ENCODE measurements around the gene BCL2L13.

- TF ChIP-seq, protein P1, sequence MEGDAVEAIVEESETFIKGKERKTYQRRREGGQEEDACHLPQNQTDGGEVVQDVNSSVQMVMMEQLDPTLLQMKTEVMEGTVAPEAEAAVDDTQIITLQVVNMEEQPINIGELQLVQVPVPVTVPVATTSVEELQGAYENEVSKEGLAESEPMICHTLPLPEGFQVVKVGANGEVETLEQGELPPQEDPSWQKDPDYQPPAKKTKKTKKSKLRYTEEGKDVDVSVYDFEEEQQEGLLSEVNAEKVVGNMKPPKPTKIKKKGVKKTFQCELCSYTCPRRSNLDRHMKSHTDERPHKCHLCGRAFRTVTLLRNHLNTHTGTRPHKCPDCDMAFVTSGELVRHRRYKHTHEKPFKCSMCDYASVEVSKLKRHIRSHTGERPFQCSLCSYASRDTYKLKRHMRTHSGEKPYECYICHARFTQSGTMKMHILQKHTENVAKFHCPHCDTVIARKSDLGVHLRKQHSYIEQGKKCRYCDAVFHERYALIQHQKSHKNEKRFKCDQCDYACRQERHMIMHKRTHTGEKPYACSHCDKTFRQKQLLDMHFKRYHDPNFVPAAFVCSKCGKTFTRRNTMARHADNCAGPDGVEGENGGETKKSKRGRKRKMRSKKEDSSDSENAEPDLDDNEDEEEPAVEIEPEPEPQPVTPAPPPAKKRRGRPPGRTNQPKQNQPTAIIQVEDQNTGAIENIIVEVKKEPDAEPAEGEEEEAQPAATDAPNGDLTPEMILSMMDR (conservative IDR thresholded peaks at IDR 0.05 in 1 of 2, IDR thresholded peaks at IDR 0.05 in 1 of 2; ENCODE audit: extremely low read depth in 1 of 2, insufficient read depth in 1 of 2, low read depth in 1 of 2, low read length in 2 of 2) = no peak
- no peak for TF ChIP-seq EZH2 (IDR thresholded peaks at IDR 0.05; ENCODE audit: borderline replicate concordance, low read length)
Measured at GRCh38 chr22:17724678-17725499, 86.3 kb downstream of the BCL2L13 start.
